Measurements from ENCODE around the gene CELA1.

CELA1 gene

GRCh38 chr12:51374856-51375255, 28.4 kb upstream of the CELA1 start:
- DNase-seq (ENCODE audit: low read depth): no peak

GRCh38 chr12:51374361-51374760, 27.9 kb upstream of the CELA1 start:
- DNase-seq (ENCODE audit: low read depth): no peak

GRCh38 chr12:51373187-51373586, 26.7 kb upstream of the CELA1 start:
- DNase-seq (ENCODE audit: low read depth): no peak

GRCh38 chr12:51372021-51372420, 25.5 kb upstream of the CELA1 start:
- DNase-seq (ENCODE audit: low read depth): no peak

GRCh38 chr12:51371295-51371953, 24.9 kb upstream of the CELA1 start:
- DNase-seq (ENCODE audit: low read depth): peak; percentile 93

- no peak for DNase-seq (ENCODE audit: low read depth)
Observed at GRCh38 chr12:51370667-51371066, 24.2 kb upstream of the CELA1 start.

GRCh38 chr12:51369581-51369980, 23.1 kb upstream of the CELA1 start:
- DNase-seq (ENCODE audit: low read depth): no peak

- peak; percentile 69 for DNase-seq (ENCODE audit: low read depth)
Observed at GRCh38 chr12:51368640-51369517, 22.4 kb upstream of the CELA1 start.

GRCh38 chr12:51365276-51365675, 18.8 kb upstream of the CELA1 start:
- DNase-seq (ENCODE audit: low read depth): no peak

GRCh38 chr12:51364001-51364400, 17.5 kb upstream of the CELA1 start:
- no peak for DNase-seq (ENCODE audit: low read depth)

- DNase-seq (ENCODE audit: low read depth): no peak
Observed at GRCh38 chr12:51362747-51363342, 16.4 kb upstream of the CELA1 start.

GRCh38 chr12:51362307-51362706, 15.8 kb upstream of the CELA1 start:
- DNase-seq (ENCODE audit: low read depth): no peak

GRCh38 chr12:51361161-51362016, 14.9 kb upstream of the CELA1 start:
- no peak for DNase-seq (ENCODE audit: low read depth)

GRCh38 chr12:51360315-51360714, 13.8 kb upstream of the CELA1 start:
- no peak for DNase-seq (ENCODE audit: low read depth)

- no peak for DNase-seq (ENCODE audit: low read depth)
Observed at GRCh38 chr12:51359851-51360250, 13.4 kb upstream of the CELA1 start.

GRCh38 chr12:51358496-51358895, 12.0 kb upstream of the CELA1 start:
- DNase-seq (ENCODE audit: low read depth): no peak

GRCh38 chr12:51357374-51358047, 11.0 kb upstream of the CELA1 start:
- no peak for DNase-seq (ENCODE audit: low read depth)

GRCh38 chr12:51351913-51352532, 5.5 kb upstream of the CELA1 start:
- DNase-seq (ENCODE audit: low read depth): no peak

GRCh38 chr12:51349026-51349425, 2.5 kb upstream of the CELA1 start:
- DNase-seq (ENCODE audit: low read depth): no peak

GRCh38 chr12:51348116-51348515, 1.6 kb upstream of the CELA1 start:
- no peak for DNase-seq (ENCODE audit: low read depth)

- no peak for DNase-seq (ENCODE audit: low read depth)
Observed at GRCh38 chr12:51345681-51346080, 798 bp downstream of the CELA1 start.
